Ovary (tissue), 9 donors: Measurements from ENCODE around the gene RAB27A. TPM values are rescaled to one million over a fixed set of nuclear protein-coding genes. Genes with fewer than 3 reads are reported as not detected.
A peak's percentile ranks its signal among the peaks of the same experiment; 100 is the strongest.

ENCODE experiments used
- DNase-seq, 5 donors: peaks; one replicate each; pipeline ENCODE4 v3.0.0-alpha.2; 2019 to 2020
- H3K27ac ChIP-seq, 2 donors: fragments of 200-600 bp; one replicate each; pipeline versions ENCODE4 v1.5.1 to v1.8.0; 2019 to 2022
- H3K27me3 ChIP-seq: fragments of 200-600 bp; one replicate; pipeline ENCODE4 v1.8.0; 2022
- H3K36me3 ChIP-seq: fragments of 200-600 bp; sonication (generic); one replicate; pipeline ENCODE4 v1.5.1; 2019
- H3K4me1 ChIP-seq: one replicate; pipeline ENCODE4 v1.8.1; 2013; ENCODE audit warnings: mild to moderate bottlenecking, moderate library complexity; ENCODE audit not compliant: insufficient read depth
- H3K4me3 ChIP-seq: fragments of 200-600 bp; sonication (generic); one replicate; pipeline ENCODE4 v1.5.1; 2017
- H3K9me3 ChIP-seq, 2 donors: fragments of 200-600 bp in 1 of 2; sonication (generic) in 1 of 2; one replicate each; pipeline versions ENCODE4 v1.5.1 to v1.8.1; 2013 to 2019; ENCODE audit warnings: mild to moderate bottlenecking in 1 of 2, moderate library complexity in 1 of 2
- CTCF ChIP-seq, 3 donors: fragments of 450-650 bp in 2 of 3; fragments of 200-600 bp in 1 of 3; IDR thresholded peaks; one replicate each; pipeline versions ENCODE4 v1.5.1 to v1.8.0; 2016 to 2022; ENCODE audit warnings: antibody characterized with exemption in 3 of 3, mild to moderate bottlenecking in 1 of 3
- EP300 ChIP-seq: sonication (generic); formaldehyde crosslinking; IDR thresholded peaks from one replicate; pipeline ENCODE4 v1.6.1; 2017; ENCODE audit warnings: antibody characterized with exemption
- POLR2A ChIP-seq: fragments of 450-650 bp; IDR thresholded peaks from one replicate; pipeline ENCODE4 v1.6.1; 2017; ENCODE audit warnings: antibody characterized with exemption, mild to moderate bottlenecking, moderate library complexity
- WGBS, 3 donors: extraction: QIAGEN DNeasy Blood & Tissue Kit in 1 of 3; methylation state at CpG; one replicate each; pipeline versions ENCODE4 v1.1.5 to v1.1.7; 2013 to 2017; 5-methylcytosine and 5-hydroxymethylcytosine counted together
- intact Hi-C, 4 donors: fragments of 100-400 bp; cut with DNase I; formaldehyde crosslinking; loops; one replicate each; pipeline versions ENCODE4 v1.11.0 to v1.15.1; 2022 to 2023
- polyA plus RNA-seq, 2 donors: library from polyadenylated mRNA; stranded (reverse); fragments of 200-250 nt in 1 of 2; fragments of 350-450 nt in 1 of 2; fragmentation: Illumina TruSeq in 1 of 2; extraction: RNeasy Lipid Tissue Mini Kit (QIAGEN cat#74804) in 1 of 2; gene quantifications; one replicate each; pipeline ENCODE4 v1.2.3, GENCODE V29; 2013 to 2014
- total RNA-seq, 7 donors: library from RNA; depleted of rRNA in 2 of 7; stranded (reverse); fragments of >200 nt in 2 of 7; fragmentation: NEBNext Ultra II Directional in 3 of 7; extraction: Animal tissue kit (Norgen Biotek cat#: 25700) in 3 of 7; gene quantifications; one replicate each; pipeline versions ENCODE4 v1.1.0 to v1.2.4, GENCODE V29; 2016 to 2023
- donor health status: DM: no; HTN: no; CAD: no; lungs with moderate emphysema.
- donor health status: DM: no; HTN: no; CAD: no.
- donor health status: Bipolar disorder and iron deficiency.
- donor health status: DM: yes; HTN: yes; CAD: no.
- donor health status: DM: no; HTN: no; CAD: no.
- donor health status: DM: yes; HTN: yes; CAD: no.

Gene RAB27A
- total and polyA plus RNA-seq, 9 donors: 5.8 to 38.0 (median 12.1) TPM

GRCh38 chr15:55183679-55184078, 105.9 kb downstream of the RAB27A start:
- TF ChIP-seq POLR2A (no peak), CTCF (IDR thresholded peaks at IDR 0.05) (no peak), EP300 (no peak)
- H3K9me3 ChIP-seq: no peaks in the 10 kb centered on the region
- no peak for DNase-seq
- no peak overlapping the region for H3K4me3 ChIP-seq
- 88 to 94% (median 90%) methylated on average over 2 of the region's 2 CpGs for WGBS, 3 donors
- intact Hi-C loops: no loop called here
- no peak overlapping the region for H3K27ac ChIP-seq
- no peaks in the 10 kb centered on the region for H3K27me3 ChIP-seq
- H3K4me1 ChIP-seq: no peaks in the 10 kb centered on the region
- no peaks in the 10 kb centered on the region for H3K36me3 ChIP-seq

- no peaks in the 10 kb centered on the region for H3K4me1 ChIP-seq
- H3K9me3 ChIP-seq: no peaks in the 10 kb centered on the region
- intact Hi-C loops: no loop called here
- no peaks in the 10 kb centered on the region for H3K27me3 ChIP-seq
- DNase-seq: no peak
- H3K27ac ChIP-seq: no peak overlapping the region
- no peak overlapping the region for H3K4me3 ChIP-seq
- H3K36me3 ChIP-seq: no peaks in the 10 kb centered on the region
- no peak for TF ChIP-seq POLR2A
- TF ChIP-seq CTCF (IDR thresholded peaks at IDR 0.05): no peak
- no peak for TF ChIP-seq EP300
These were observed 110.5 kb downstream of the RAB27A start for GRCh38 chr15:55179141-55179540.

- Histone ChIP-seq H3K4me1 (no peaks in the 10 kb centered on the region), H3K9me3 (no peaks in the 10 kb centered on the region), H3K27ac (no peak overlapping the region), H3K36me3 (no peaks in the 10 kb centered on the region), H3K4me3 (no peak overlapping the region), H3K27me3 (no peaks in the 10 kb centered on the region)
- no peak for DNase-seq
- WGBS, 3 donors: 10 to 12% (median 11%) methylated on average over 4 of the region's 4 CpGs
- intact Hi-C loops: no loop called here
- TF ChIP-seq CTCF (IDR thresholded peaks at IDR 0.05) (no peak), POLR2A (no peak), EP300 (no peak)
These were observed 119.3 kb downstream of the RAB27A start for GRCh38 chr15:55170361-55170760.

GRCh38 chr15:55168350-55168974, 121.2 kb downstream of the RAB27A start:
- no peaks in the 10 kb centered on the region for H3K4me1 ChIP-seq
- 66 to 69% (median 67%) methylated on average over 11 of the region's 11 CpGs for WGBS, 3 donors
- TF ChIP-seq CTCF (IDR thresholded peaks at IDR 0.05): no peak
- no peak for TF ChIP-seq POLR2A
- TF ChIP-seq EP300: no peak
- no peaks in the 10 kb centered on the region for H3K9me3 ChIP-seq
- H3K36me3 ChIP-seq: no peaks in the 10 kb centered on the region
- no peak overlapping the region for H3K27ac ChIP-seq
- no peaks in the 10 kb centered on the region for H3K27me3 ChIP-seq
- intact Hi-C loops: no loop called here
- no peak overlapping the region for H3K4me3 ChIP-seq
- peak; percentile 15 to 56 (median 29) for DNase-seq
